ENCODE measurements around the gene LHFPL6. TPM values are rescaled to one million over a fixed set of nuclear protein-coding genes. Genes with fewer than 3 reads are reported as not detected.

The LHFPL6 gene
- total and polyA plus RNA-seq, 7 experiments from 2014 or later = 0.92 TPM; not detected in 6

- no peaks in the 10 kb centered on the region for H3K36me3 Mint-ChIP-seq
- intact Hi-C loops (cut with micrococcal nuclease) = no loop called here
- ChIA-PET POLR2A (no interaction called here), CTCF (interaction anchor here (0.6 kb wide), 1 partner anchor 10 kb away, joined by 3 read pairs; no protein-coding TSS in a partner anchor)
- no peak overlapping the region for H3K4me3 Mint-ChIP-seq
- H3K27me3 Mint-ChIP-seq = peaks cover 0 to 18% (median 5%) of the 10 kb centered on the region in 5 donors
- H3K4me1 Mint-ChIP-seq = no peaks in the 10 kb centered on the region
- H3K27me3 ChIP-seq (ENCODE audit: control insufficient read depth in 2 of 2, insufficient read depth in 2 of 2, low read length in 2 of 2) = no peaks in the 10 kb centered on the region
- H3K9me3 ChIP-seq (ENCODE audit: control insufficient read depth in 2 of 3, low read length in 3 of 3) = no peaks in the 10 kb centered on the region
- no peak for DNase-seq
- no peak overlapping the region for H3K27ac Mint-ChIP-seq
- H3K27ac ChIP-seq (ENCODE audit: low read depth, low read length) = no peak overlapping the region
- peaks cover 0 to 4% (median 0%) of the 10 kb centered on the region in 11 donors for H3K9me3 Mint-ChIP-seq
- no peak overlapping the region for H3K4me3 ChIP-seq (ENCODE audit: low read length)
- ATAC-seq = no peak
- no peaks in the 10 kb centered on the region for H3K36me3 ChIP-seq (ENCODE audit: control insufficient read depth in 2 of 3, insufficient read depth in 3 of 3, low read length in 3 of 3)
- H3K4me1 ChIP-seq (ENCODE audit: control insufficient read depth in 2 of 2, insufficient read depth in 2 of 2, low read length in 2 of 2) = no peaks in the 10 kb centered on the region
Measured at GRCh38 chr13:39397226-39397895, 205.6 kb downstream of the LHFPL6 start.

GRCh38 chr13:39394796-39395678 lies 208.0 kb downstream of the LHFPL6 start:
- Mint-ChIP-seq H3K9me3 (no peaks in the 10 kb centered on the region), H3K27me3 (peaks cover 0 to 18% (median 5%) of the 10 kb centered on the region in 5 donors), H3K4me3 (no peak overlapping the region), H3K27ac (no peak overlapping the region), H3K36me3 (no peaks in the 10 kb centered on the region), H3K4me1 (no peaks in the 10 kb centered on the region)
- Histone ChIP-seq H3K4me1 (ENCODE audit: control insufficient read depth in 2 of 2, insufficient read depth in 2 of 2, low read length in 2 of 2) (no peaks in the 10 kb centered on the region), H3K9me3 (ENCODE audit: control insufficient read depth in 2 of 3, low read length in 3 of 3) (no peaks in the 10 kb centered on the region), H3K4me3 (ENCODE audit: low read length) (no peak overlapping the region), H3K36me3 (ENCODE audit: control insufficient read depth in 2 of 3, insufficient read depth in 3 of 3, low read length in 3 of 3) (no peaks in the 10 kb centered on the region), H3K27me3 (ENCODE audit: control insufficient read depth in 2 of 2, insufficient read depth in 2 of 2, low read length in 2 of 2) (no peaks in the 10 kb centered on the region), H3K27ac (ENCODE audit: low read depth, low read length) (no peak overlapping the region)
- intact Hi-C loops (cut with micrococcal nuclease) = no loop called here
- ChIA-PET POLR2A (no interaction called here), CTCF (no interaction called here)
- ATAC-seq = no peak
- DNase-seq = no peak

DNA sequence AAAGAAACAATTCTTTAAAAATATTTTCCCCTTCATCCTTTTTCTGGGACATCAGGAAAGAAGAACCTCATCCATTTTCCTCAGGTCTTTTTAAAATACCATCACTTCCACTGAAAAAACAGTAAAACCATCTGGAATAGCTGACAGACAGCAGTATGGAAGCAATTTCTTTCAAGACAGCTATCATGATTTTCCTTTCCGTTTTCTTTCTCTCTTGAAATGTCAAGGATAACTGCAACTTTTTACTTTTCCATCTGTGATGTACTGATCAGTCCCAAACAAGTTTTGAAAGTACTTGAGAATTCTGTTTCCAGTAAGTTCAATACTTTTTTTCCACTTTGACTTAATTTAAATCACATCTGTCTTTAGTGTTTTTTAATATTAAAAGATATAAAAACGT lies 211.2 kb downstream of the LHFPL6 start:
- no peaks in the 10 kb centered on the region for H3K27me3 ChIP-seq (ENCODE audit: control insufficient read depth in 2 of 2, insufficient read depth in 2 of 2, low read length in 2 of 2)
- POLR2A ChIA-PET = no interaction called here
- no peaks in the 10 kb centered on the region for H3K36me3 ChIP-seq (ENCODE audit: control insufficient read depth in 2 of 3, insufficient read depth in 3 of 3, low read length in 3 of 3)
- DNase-seq (no peak), ATAC-seq (no peak)
- intact Hi-C loops (cut with micrococcal nuclease) = no loop called here
- H3K9me3 ChIP-seq (ENCODE audit: control insufficient read depth in 2 of 3, low read length in 3 of 3) = no peaks in the 10 kb centered on the region
- no peak overlapping the region for H3K27ac Mint-ChIP-seq
- no peaks in the 10 kb centered on the region for H3K4me1 Mint-ChIP-seq
- no peak overlapping the region for H3K4me3 Mint-ChIP-seq
- CTCF ChIA-PET = no interaction called here
- no peaks in the 10 kb centered on the region for H3K9me3 Mint-ChIP-seq
- H3K36me3 Mint-ChIP-seq = no peaks in the 10 kb centered on the region
- H3K4me3 ChIP-seq (ENCODE audit: low read length) = no peak overlapping the region
- H3K4me1 ChIP-seq (ENCODE audit: control insufficient read depth in 2 of 2, insufficient read depth in 2 of 2, low read length in 2 of 2) = no peaks in the 10 kb centered on the region
- H3K27me3 Mint-ChIP-seq = peaks cover 0 to 19% (median 0%) of the 10 kb centered on the region in 5 donors
- H3K27ac ChIP-seq (ENCODE audit: low read depth, low read length) = no peak overlapping the region

- no peaks in the 10 kb centered on the region for H3K36me3 ChIP-seq (ENCODE audit: control insufficient read depth in 2 of 3, insufficient read depth in 3 of 3, low read length in 3 of 3)
- Mint-ChIP-seq H3K27ac (no peak overlapping the region), H3K9me3 (no peaks in the 10 kb centered on the region), H3K4me3 (no peak overlapping the region), H3K4me1 (no peaks in the 10 kb centered on the region), H3K36me3 (no peaks in the 10 kb centered on the region), H3K27me3 (peaks cover 0 to 10% (median 4%) of the 10 kb centered on the region in 5 donors)
- intact Hi-C loops (cut with micrococcal nuclease) = no loop called here
- H3K27me3 ChIP-seq (ENCODE audit: control insufficient read depth in 2 of 2, insufficient read depth in 2 of 2, low read length in 2 of 2) = no peaks in the 10 kb centered on the region
- ChIA-PET POLR2A (no interaction called here), CTCF (no interaction called here)
- H3K9me3 ChIP-seq (ENCODE audit: control insufficient read depth in 2 of 3, low read length in 3 of 3) = no peaks in the 10 kb centered on the region
- no peak overlapping the region for H3K4me3 ChIP-seq (ENCODE audit: low read length)
- ATAC-seq (no peak), DNase-seq (no peak)
- H3K27ac ChIP-seq (ENCODE audit: low read depth, low read length) = no peak overlapping the region
- H3K4me1 ChIP-seq (ENCODE audit: control insufficient read depth in 2 of 2, insufficient read depth in 2 of 2, low read length in 2 of 2) = no peaks in the 10 kb centered on the region
Measured at GRCh38 chr13:39389013-39389412, 214.0 kb downstream of the LHFPL6 start.

DNA sequence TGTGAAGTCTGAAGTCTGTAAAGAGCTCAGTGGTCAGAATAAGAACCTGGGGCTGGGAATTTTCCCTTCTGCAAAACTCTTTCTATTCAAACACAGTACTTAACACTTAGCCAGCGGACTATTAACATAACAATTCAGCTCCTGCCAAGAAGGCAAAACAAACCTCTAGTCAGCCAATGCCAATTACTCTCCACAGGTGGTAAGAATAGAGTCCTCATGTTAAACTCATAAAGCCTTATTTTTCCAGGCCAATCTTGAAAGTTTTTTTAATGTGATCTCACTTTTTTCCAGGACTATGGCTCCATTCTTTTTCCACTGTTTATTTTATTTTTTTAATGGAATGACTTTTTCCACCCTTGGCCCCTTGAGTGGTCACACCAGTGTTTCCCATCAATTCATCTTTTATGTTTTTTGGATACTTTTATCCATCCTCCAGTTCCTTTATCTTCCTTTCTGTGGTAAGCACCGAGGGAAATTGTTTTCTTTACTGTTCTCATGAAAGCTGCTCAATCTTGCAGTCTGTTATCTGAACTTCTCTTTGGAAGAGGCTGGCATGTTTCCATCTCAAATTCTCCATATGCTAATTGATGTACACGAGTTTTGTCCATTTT lies 217.3 kb downstream of the LHFPL6 start:
- no peak for DNase-seq
- POLR2A ChIA-PET = no interaction called here
- Histone ChIP-seq H3K36me3 (ENCODE audit: control insufficient read depth in 2 of 3, insufficient read depth in 3 of 3, low read length in 3 of 3) (no peaks in the 10 kb centered on the region), H3K9me3 (ENCODE audit: control insufficient read depth in 2 of 3, low read length in 3 of 3) (no peaks in the 10 kb centered on the region), H3K27me3 (ENCODE audit: control insufficient read depth in 2 of 2, insufficient read depth in 2 of 2, low read length in 2 of 2) (no peaks in the 10 kb centered on the region), H3K27ac (ENCODE audit: low read depth, low read length) (no peak overlapping the region), H3K4me1 (ENCODE audit: control insufficient read depth in 2 of 2, insufficient read depth in 2 of 2, low read length in 2 of 2) (no peaks in the 10 kb centered on the region), H3K4me3 (ENCODE audit: low read length) (no peak overlapping the region)
- intact Hi-C loops (cut with micrococcal nuclease) = no loop called here
- H3K4me1 Mint-ChIP-seq = no peaks in the 10 kb centered on the region
- no peak for ATAC-seq
- CTCF ChIA-PET = no interaction called here
- no peak overlapping the region for H3K4me3 Mint-ChIP-seq
- no peak overlapping the region for H3K27ac Mint-ChIP-seq
- H3K27me3 Mint-ChIP-seq = peaks cover 0 to 10% (median 4%) of the 10 kb centered on the region in 5 donors
- H3K9me3 Mint-ChIP-seq = peaks cover 0 to 2% (median 0%) of the 10 kb centered on the region in 11 donors
- no peaks in the 10 kb centered on the region for H3K36me3 Mint-ChIP-seq

DNA sequence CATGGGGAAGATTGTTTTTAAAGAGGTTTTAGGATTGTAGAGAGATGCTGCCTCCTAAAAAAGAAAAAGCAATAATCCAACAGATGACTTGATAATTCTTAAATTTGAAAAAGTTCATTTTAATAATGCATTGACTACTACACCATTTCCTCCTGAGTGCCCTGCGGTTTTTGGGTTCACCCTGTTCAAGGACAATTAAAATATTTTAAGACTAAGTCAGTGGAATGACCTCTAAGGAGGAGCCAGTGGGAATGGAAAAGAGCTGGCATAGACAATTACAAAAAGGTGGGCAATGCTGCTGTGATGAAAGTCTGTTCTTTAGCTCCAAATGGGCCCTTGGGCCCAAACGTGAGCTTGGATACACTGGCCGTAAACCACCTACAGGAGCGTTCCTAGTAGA lies 217.8 kb downstream of the LHFPL6 start:
- no peak overlapping the region for H3K4me3 Mint-ChIP-seq
- ATAC-seq = no peak
- no peak overlapping the region for H3K27ac Mint-ChIP-seq
- ChIA-PET POLR2A (no interaction called here), CTCF (no interaction called here)
- H3K27ac ChIP-seq (ENCODE audit: low read depth, low read length) = no peak overlapping the region
- no peaks in the 10 kb centered on the region for H3K36me3 ChIP-seq (ENCODE audit: control insufficient read depth in 2 of 3, insufficient read depth in 3 of 3, low read length in 3 of 3)
- H3K27me3 Mint-ChIP-seq = peaks cover 0 to 10% (median 4%) of the 10 kb centered on the region in 5 donors
- DNase-seq = no peak
- peaks cover 0 to 2% (median 0%) of the 10 kb centered on the region in 11 donors for H3K9me3 Mint-ChIP-seq
- intact Hi-C loops (cut with micrococcal nuclease) = no loop called here
- H3K4me1 Mint-ChIP-seq = no peaks in the 10 kb centered on the region
- no peaks in the 10 kb centered on the region for H3K36me3 Mint-ChIP-seq
- H3K4me3 ChIP-seq (ENCODE audit: low read length) = no peak overlapping the region
- H3K4me1 ChIP-seq (ENCODE audit: control insufficient read depth in 2 of 2, insufficient read depth in 2 of 2, low read length in 2 of 2) = no peaks in the 10 kb centered on the region
- no peaks in the 10 kb centered on the region for H3K27me3 ChIP-seq (ENCODE audit: control insufficient read depth in 2 of 2, insufficient read depth in 2 of 2, low read length in 2 of 2)
- no peaks in the 10 kb centered on the region for H3K9me3 ChIP-seq (ENCODE audit: control insufficient read depth in 2 of 3, low read length in 3 of 3)
